HG03066 (cell line): ENCODE data around the gene LARGE1.

Experiments used
- ATAC-seq: cut with Tn5 transposase; IDR thresholded peaks from one replicate; pipeline ENCODE4 v1.9.1; 2021; ENCODE audit warnings: low read depth; ENCODE audit not compliant: unreplicated experiment

LARGE1 gene

DNA sequence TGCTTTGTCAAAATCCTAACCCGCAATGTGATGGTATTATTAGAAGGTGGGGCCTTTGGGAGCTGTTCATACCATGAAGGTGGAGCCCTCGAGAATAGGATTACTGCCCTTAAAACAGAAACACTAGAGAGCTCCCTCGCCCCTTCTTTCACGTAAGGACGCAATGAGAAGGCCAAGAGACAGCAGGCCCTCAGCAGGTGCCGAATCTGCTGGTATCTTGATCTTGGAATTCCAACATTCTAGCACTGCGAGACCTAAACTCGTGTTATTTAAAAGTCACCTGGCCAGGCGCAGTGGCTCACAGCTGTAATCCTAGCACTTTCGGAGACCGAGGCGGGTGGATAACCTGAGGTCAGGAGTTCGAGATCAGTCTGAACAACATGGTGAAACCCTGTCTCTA is 33.1 kb downstream of the LARGE1 start:
- no peak for ATAC-seq

- no peak for ATAC-seq
These were observed 33.6 kb downstream of the LARGE1 start for GRCh38 chr22:33886696-33887095.

GRCh38 chr22:33884829-33885228 is 35.4 kb downstream of the LARGE1 start:
- no peak for ATAC-seq

GRCh38 chr22:33883961-33884808 is 36.1 kb downstream of the LARGE1 start:
- no peak for ATAC-seq

DNA sequence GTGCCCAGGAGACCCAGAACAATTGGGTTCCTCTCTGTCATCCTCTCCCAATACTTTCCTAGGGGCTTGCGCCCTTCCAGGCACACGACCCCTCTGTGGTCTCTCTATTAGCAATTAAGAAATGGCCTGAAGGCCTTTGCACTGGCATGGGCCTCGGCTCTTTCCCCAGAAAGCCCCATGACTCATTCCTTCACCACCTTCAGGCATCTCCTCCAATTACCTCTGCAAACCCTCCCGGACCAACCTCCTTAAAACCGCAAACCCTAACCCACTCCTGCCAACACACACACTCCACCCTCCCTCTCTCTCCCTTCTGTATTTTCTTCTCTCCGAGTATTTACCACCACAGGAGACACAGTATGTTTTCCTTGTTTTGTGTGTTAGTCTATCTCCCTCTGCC is 36.7 kb downstream of the LARGE1 start:
- ATAC-seq: no peak

DNA sequence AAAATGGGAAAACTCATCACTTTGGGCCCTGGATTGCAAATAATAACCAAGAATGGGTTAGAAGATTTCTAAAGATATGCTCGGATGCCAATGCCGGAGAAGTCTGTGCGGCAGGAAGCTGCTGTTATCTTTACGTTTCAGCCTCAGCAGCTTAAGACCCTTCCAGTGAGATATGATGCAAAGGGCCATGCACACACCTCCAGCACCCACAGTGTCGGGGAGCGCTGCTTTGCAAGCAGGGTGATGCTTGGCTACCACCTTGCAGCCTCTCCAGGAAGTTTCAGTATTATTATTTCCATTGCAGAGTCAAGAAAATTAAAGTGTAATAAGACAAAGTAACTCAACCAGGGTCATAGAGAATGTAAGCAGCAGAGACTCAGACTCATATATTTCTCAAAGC is 37.3 kb downstream of the LARGE1 start:
- no peak for ATAC-seq

DNA sequence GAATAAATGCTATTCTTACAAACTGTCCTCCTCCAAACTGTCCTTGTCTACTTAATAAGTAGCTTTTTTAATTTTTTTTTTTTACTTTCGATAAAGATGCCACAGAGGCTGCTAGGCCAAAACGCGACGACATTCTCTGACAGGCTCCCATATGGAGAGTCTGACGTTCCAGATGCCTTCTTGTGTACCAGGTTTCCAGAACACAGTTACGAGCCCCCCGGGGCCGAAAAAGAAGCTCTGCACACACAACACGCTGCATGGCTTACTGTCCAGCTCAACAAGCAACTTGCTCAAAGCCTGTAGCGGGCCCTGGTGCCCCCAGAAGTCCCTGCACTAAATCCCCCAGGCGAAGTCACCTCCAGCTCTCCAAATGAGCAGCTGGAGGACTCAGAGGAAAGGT is 39.3 kb downstream of the LARGE1 start:
- ATAC-seq: no peak

DNA sequence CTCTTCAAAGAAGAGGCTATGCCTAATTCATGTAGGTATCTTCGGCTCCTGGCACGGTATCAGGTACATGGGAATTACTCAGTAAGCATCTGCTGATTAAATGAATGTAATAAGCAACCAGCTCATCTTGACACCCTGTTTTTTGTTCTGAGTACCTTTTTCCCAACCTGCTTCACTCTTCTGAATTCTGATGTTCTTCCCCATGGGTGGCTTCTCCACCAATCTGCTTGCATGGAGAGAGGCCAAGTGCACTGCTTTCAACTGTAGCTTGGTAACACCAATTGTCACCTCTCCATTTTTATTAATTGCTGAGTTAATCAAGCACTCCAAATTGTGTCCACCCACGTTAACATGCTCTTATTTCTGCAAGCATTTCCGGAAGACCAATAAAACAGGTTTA is 40.5 kb downstream of the LARGE1 start:
- ATAC-seq: no peak

GRCh38 chr22:33875316-33875715 is 45.0 kb downstream of the LARGE1 start:
- ATAC-seq: no peak

- no peak for ATAC-seq
These were observed 46.1 kb downstream of the LARGE1 start for GRCh38 chr22:33874206-33874605.

GRCh38 chr22:33873666-33874065 is 46.6 kb downstream of the LARGE1 start:
- ATAC-seq: no peak

DNA sequence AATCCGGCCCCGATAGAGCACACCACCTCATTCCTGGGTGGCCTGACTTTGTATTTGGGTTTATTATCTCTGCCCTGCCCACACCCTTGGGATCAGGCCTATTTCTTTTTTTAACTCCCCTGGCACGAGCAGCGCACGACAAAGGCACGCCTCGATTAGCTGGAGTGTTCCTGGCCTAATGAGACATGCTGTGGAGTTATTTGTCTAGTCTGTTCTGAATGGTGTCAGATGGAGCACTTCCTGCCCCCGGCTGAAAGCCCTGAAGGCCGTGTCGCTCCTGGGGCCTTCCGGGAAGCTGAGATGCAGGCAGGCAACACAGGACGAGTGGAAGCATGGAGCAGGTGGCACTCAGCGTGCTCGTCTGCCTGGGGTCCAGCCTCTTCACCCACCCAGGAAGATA is 47.1 kb downstream of the LARGE1 start:
- no peak for ATAC-seq

DNA sequence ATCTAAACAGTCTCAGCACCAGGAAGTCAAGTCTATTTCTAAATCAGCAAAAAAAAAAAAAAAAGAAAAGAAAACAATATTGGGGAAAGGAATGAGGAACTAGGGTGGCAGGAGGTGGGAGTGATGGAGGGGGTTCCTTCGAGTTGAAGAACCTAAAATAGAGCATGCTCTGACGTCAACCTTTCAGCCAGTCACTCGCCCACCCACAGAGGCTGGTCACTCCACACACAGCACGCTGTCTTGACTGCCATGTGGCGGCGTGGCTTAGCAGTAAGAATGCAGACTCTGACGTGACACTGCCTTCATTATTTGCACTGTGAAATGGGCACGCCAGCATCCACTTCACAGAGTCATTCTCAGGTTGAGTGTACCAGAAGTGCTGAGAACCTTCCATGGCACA is 48.3 kb downstream of the LARGE1 start:
- no peak for ATAC-seq

GRCh38 chr22:33869946-33870345 is 50.3 kb downstream of the LARGE1 start:
- ATAC-seq: no peak

- no peak for ATAC-seq
These were observed 52.3 kb downstream of the LARGE1 start for GRCh38 chr22:33867971-33868370.

- no peak for ATAC-seq
These were observed 53.0 kb downstream of the LARGE1 start for GRCh38 chr22:33867118-33867866.

DNA sequence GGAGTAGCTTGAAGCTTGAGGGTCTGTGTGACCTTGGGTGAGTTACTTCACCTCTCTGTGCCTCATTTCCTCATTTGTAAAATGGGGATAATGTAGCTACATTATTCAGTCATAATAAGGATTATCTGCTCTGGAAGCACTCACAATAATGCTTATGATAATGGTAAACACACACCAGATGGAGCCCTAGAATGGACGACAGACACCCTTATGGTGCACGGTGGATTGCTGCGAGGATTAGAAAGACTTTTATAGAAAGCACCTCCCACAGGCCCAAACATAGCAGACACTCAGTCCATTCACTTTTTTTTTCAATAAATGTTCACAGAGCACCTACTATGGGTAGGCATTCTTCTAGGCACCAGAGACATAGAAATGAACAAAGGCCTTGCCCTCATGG is 53.8 kb downstream of the LARGE1 start:
- no peak for ATAC-seq

GRCh38 chr22:33865996-33866395 is 54.3 kb downstream of the LARGE1 start:
- ATAC-seq: no peak

DNA sequence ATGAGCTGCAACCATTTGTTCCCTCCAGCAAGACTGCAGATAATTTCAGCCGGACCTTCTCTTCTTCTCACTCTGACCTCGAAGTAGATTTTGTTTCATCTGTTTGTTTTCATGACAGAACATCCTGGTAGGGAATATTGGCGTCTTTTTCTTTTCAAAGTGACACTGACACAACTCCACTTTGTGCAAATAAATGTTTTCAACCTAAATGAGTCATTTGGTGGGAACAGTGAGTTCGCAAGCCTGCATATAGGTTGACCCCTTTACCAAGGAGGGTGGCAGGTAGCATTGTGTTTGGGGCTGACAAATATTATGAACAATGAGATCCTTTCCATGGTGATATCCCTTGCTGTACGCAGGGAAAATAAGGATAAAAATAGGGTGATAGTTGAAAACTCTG is 55.0 kb downstream of the LARGE1 start:
- ATAC-seq: no peak

- ATAC-seq: no peak
These were observed 55.5 kb downstream of the LARGE1 start for GRCh38 chr22:33864723-33865130.

GRCh38 chr22:33861216-33861875 is 58.9 kb downstream of the LARGE1 start:
- no peak for ATAC-seq
